OCI-LY1 (cell line): ENCODE results near the gene B4GALNT1.
"Not testable (repeated sequence)": the region's sequence is repeated elsewhere in the genome, so short reads cannot be mapped to it uniquely, and the experiment has no call there.

Source experiments
- H2AFZ ChIP-seq: fragments of 200-600 bp; sonication (generic), shearing (Covaris generic); 2 replicates; pipeline ENCODE4 v1.6.0; 2014; ENCODE audit warnings: antibody characterized with exemption, mild to moderate bottlenecking, low read length
- H3F3A ChIP-seq: fragments of 200-600 bp; sonication (generic), shearing (Covaris generic); 2 replicates; pipeline ENCODE4 v1.6.0; 2014; ENCODE audit warnings: mild to moderate bottlenecking, antibody characterized with exemption, low read length, moderate library complexity; ENCODE audit not compliant: insufficient read depth
- H3K27ac ChIP-seq: fragments of 200-600 bp; sonication (generic); 2 replicates; pipeline ENCODE4 v1.5.1; 2014; ENCODE audit warnings: low read length, mixed run types, mild to moderate bottlenecking, low read depth; ENCODE audit not compliant: poor library complexity, severe bottlenecking
- H3K27me3 ChIP-seq: fragments of 200-600 bp; sonication (generic); 2 replicates; pipeline ENCODE4 v1.6.0; 2014; ENCODE audit warnings: antibody characterized with exemption, mild to moderate bottlenecking, low read length, moderate library complexity; ENCODE audit not compliant: insufficient read depth
- H3K36me3 ChIP-seq: fragments of 200-600 bp; sonication (generic); 2 replicates; pipeline ENCODE4 v1.6.1; 2014; ENCODE audit warnings: mild to moderate bottlenecking, antibody characterized with exemption, low read length, moderate library complexity, mixed read lengths; ENCODE audit not compliant: insufficient read depth
- H3K4me1 ChIP-seq: fragments of 200-600 bp; sonication (generic); 2 replicates; pipeline ENCODE4 v1.5.1; 2014; ENCODE audit warnings: mild to moderate bottlenecking, low read length, moderate library complexity; ENCODE audit not compliant: insufficient read depth, severe bottlenecking
- H3K4me2 ChIP-seq: fragments of 200-600 bp; sonication (generic), shearing (Covaris generic); 2 replicates; pipeline ENCODE4 v1.6.1; 2014; ENCODE audit warnings: low read length
- H3K4me3 ChIP-seq: fragments of 200-600 bp; sonication (generic); 2 replicates; pipeline ENCODE4 v1.5.1; 2014; ENCODE audit warnings: low read length, low read depth, mild to moderate bottlenecking, mixed read lengths; ENCODE audit not compliant: poor library complexity, severe bottlenecking
- H3K79me2 ChIP-seq: fragments of 200-600 bp; shearing (Covaris generic); 2 replicates; pipeline ENCODE4 v1.6.1; 2016; ENCODE audit warnings: mixed run types, low read length, mixed read lengths; ENCODE audit not compliant: insufficient read depth
- H3K9ac ChIP-seq: fragments of 200-600 bp; sonication (generic), shearing (Covaris generic); 2 replicates; pipeline ENCODE4 v1.6.1; 2014; ENCODE audit warnings: mild to moderate bottlenecking, low read length, mixed read lengths
- H3K9me2 ChIP-seq: fragments of 200-600 bp; sonication (generic), shearing (Covaris generic); 2 replicates; pipeline ENCODE4 v1.6.1; 2014; ENCODE audit warnings: low read depth, mild to moderate bottlenecking, low read length, mixed read lengths
- H3K9me3 ChIP-seq: fragments of 200-600 bp; shearing (Covaris generic); 2 replicates; pipeline ENCODE4 v1.6.1; 2014; ENCODE audit warnings: low read length, mixed read lengths
- H4K20me1 ChIP-seq: fragments of 200-600 bp; sonication (generic), shearing (Covaris generic); 2 replicates; pipeline ENCODE4 v1.6.0; 2016; ENCODE audit warnings: mild to moderate bottlenecking, low read length; ENCODE audit not compliant: insufficient read depth
- EZH2 ChIP-seq: fragments of 200-600 bp; sonication (generic), shearing (Covaris generic); IDR thresholded peaks from 2 replicates; pipeline ENCODE4 v1.8.0; 2017; ENCODE audit warnings: borderline replicate concordance, mixed run types, mild to moderate bottlenecking, antibody characterized with exemption, low read length, moderate library complexity, mixed read lengths
- TF ChIP-seq, protein P1 (sequence below): fragments of 200-600 bp; sonication (generic), shearing (Covaris generic); IDR thresholded peaks from 2 replicates; pipeline ENCODE4 v1.5.1; 2017; ENCODE audit warnings: mild to moderate bottlenecking, antibody characterized with exemption, low read length, moderate library complexity, mixed read lengths

Gene B4GALNT1

DNA sequence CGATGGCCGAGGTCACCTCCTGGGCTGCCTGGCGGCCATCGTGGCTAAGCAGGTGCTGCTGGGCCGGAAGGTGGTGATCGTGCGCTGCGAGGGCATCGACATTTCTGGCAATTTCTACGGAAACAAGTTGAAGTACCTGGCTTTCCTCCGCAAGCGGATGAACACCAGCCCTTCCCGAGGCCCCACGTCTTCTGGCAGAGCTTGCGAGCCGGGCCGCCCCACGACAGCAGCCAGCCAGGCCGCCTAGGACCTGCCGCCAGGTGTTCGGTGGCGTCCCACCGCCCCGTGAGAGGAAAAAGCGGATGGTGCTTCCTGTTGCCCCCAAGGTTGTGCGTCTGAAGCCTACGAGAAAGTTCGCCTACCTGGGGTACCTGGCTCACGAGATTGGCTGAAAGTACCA is 41.7 kb upstream of the B4GALNT1 start:
- Histone ChIP-seq H3K4me2 (no peak overlapping the region), H3K27ac (no peak overlapping the region)

DNA sequence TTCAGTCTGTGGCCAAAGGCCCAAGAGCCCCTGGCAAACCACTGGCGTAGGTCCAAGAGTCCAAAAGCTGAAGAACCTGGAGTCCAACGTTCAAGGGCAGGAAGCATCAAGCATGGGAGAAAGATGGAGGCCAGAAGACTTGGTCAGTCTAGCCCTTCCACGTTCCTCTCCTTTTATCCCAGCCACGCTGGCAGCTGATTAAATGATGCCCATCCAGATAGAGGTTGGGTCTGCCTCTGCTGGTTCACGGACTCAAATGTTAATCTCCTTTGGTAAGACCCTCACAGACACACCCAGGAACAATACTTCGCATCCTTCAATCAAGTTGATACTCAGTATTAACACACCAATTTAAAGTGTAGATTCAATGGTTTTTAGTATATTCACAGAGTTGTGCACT is 39.8 kb upstream of the B4GALNT1 start:
- H3K4me3 ChIP-seq, result no peak overlapping the region
- no peak overlapping the region for H3K9ac ChIP-seq

More for the DNA sequence above, 41.7 kb upstream of the B4GALNT1 start:
- Histone ChIP-seq H3K36me3 (no peaks in the 10 kb centered on the region), H3K4me3 (no peak overlapping the region), H3K27me3 (peaks cover 5% of the 10 kb centered on the region; the same call in 1 of the 2 replicates), H3K9me2 (no peaks in the 10 kb centered on the region), H3K4me1 (no peaks in the 10 kb centered on the region), H2AFZ (no peak overlapping the region), H3K79me2 (no peaks in the 10 kb centered on the region), H3K9me3 (no peaks in the 10 kb centered on the region), H3K9ac (no peak overlapping the region), H4K20me1 (no peaks in the 10 kb centered on the region), H3F3A (no peaks in the 10 kb centered on the region)
- TF ChIP-seq EZH2, result no peak
- TF ChIP-seq, protein P1, sequence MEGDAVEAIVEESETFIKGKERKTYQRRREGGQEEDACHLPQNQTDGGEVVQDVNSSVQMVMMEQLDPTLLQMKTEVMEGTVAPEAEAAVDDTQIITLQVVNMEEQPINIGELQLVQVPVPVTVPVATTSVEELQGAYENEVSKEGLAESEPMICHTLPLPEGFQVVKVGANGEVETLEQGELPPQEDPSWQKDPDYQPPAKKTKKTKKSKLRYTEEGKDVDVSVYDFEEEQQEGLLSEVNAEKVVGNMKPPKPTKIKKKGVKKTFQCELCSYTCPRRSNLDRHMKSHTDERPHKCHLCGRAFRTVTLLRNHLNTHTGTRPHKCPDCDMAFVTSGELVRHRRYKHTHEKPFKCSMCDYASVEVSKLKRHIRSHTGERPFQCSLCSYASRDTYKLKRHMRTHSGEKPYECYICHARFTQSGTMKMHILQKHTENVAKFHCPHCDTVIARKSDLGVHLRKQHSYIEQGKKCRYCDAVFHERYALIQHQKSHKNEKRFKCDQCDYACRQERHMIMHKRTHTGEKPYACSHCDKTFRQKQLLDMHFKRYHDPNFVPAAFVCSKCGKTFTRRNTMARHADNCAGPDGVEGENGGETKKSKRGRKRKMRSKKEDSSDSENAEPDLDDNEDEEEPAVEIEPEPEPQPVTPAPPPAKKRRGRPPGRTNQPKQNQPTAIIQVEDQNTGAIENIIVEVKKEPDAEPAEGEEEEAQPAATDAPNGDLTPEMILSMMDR, result no peak

DNA sequence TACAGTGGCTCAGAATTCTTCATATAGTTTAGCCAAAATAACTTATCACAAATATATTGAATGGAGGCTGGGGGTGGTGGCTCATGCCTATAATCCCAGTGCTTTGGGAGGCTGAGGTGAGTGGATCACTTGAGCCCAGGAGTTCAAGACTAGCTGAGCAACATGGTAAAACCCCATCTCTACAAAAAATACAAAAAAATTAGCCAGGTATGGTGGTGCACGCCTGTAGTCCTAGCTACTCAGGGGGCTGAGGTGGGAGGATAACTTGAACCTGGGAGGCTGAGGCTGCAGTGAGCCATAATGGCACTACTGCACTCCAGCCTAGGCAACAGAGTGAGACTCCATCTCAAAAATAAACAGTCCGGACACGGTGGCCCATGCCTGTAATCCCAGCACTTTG is 38.8 kb upstream of the B4GALNT1 start:
- not testable (repeated sequence) for H3F3A ChIP-seq, H3K9me2 ChIP-seq, H3K9ac ChIP-seq, H2AFZ ChIP-seq, H3K4me1 ChIP-seq, H4K20me1 ChIP-seq, H3K36me3 ChIP-seq, H3K27me3 ChIP-seq, H3K4me3 ChIP-seq, H3K27ac ChIP-seq, H3K79me2 ChIP-seq, H3K4me2 ChIP-seq, H3K9me3 ChIP-seq

More for the DNA sequence above, 39.8 kb upstream of the B4GALNT1 start:
- no peaks in the 10 kb centered on the region for H3F3A ChIP-seq
- H3K4me1 ChIP-seq, result no peaks in the 10 kb centered on the region
- no peaks in the 10 kb centered on the region for H3K9me2 ChIP-seq
- no peaks in the 10 kb centered on the region for H4K20me1 ChIP-seq
- H3K79me2 ChIP-seq, result no peaks in the 10 kb centered on the region
- H3K27ac ChIP-seq, result no peak overlapping the region
- no peak overlapping the region for H3K4me2 ChIP-seq
- peaks cover 5% of the 10 kb centered on the region; the same call in 1 of the 2 replicates for H3K27me3 ChIP-seq
- no peak for TF ChIP-seq EZH2
- TF ChIP-seq, protein P1, result no peak
- no peaks in the 10 kb centered on the region for H3K36me3 ChIP-seq
- H3K9me3 ChIP-seq, result no peaks in the 10 kb centered on the region
- H2AFZ ChIP-seq, result no peak overlapping the region

DNA sequence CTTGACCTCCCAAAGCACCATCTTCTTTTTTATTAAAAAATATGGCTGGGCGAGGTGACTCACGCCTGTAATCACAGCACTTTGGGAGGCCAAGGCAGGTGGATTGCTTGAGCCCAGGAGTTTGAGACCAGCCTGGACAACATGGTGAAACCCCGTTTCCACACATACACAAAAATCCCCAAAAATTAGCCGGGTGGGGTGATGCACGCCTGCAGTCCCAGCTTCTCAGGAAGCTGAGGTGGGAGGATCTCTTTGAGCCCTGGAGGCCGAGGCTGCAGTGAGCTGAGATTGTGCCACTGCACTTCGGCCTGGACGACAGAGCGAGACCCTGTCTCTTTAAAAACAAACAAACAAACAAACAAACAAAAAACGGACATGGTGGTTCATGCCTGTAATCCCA is 36.7 kb upstream of the B4GALNT1 start:
- not testable (repeated sequence) for H3K4me3 ChIP-seq, H3K79me2 ChIP-seq, H3K9ac ChIP-seq, H3K9me2 ChIP-seq, H3K9me3 ChIP-seq, H2AFZ ChIP-seq, H3K4me2 ChIP-seq, H3K27me3 ChIP-seq, H3K4me1 ChIP-seq, H4K20me1 ChIP-seq, H3K27ac ChIP-seq, H3F3A ChIP-seq, H3K36me3 ChIP-seq
